Endothelial cell of umbilical vein (primary cell): ENCODE data around the gene ITGB3. TPM values are rescaled to one million over a fixed set of nuclear protein-coding genes. Genes with fewer than 3 reads are reported as not detected.

Source experiments
- BruUV-seq: library from RNA; stranded (reverse); fragments of 400-500 nt; replicated peaks from 2 replicates; lab custom pipeline; 2021; lab: Mats Ljungman, UMichigan
- CTCF ChIA-PET: fragments of 300-600, 350-600 bp; sonication (Branson Sonifier 250); formaldehyde crosslinking; loops from one replicate; lab custom pipeline; 2021; ENCODE audit warnings: antibody characterized with exemption, inconsistent platforms; lab: Charles Lee
- POLR2A ChIA-PET: fragments of 300-600, 350-600 bp; sonication (Branson Sonifier 250); formaldehyde crosslinking; loops from one replicate; lab custom pipeline; 2021; ENCODE audit warnings: antibody characterized with exemption, inconsistent platforms; lab: Charles Lee
- DNase-seq: peaks from one replicate; pipeline ENCODE4 v3.0.0-alpha.2; 2011; ENCODE audit warnings: low read depth, low spot score
- FAIRE-seq: peaks from 2 replicates; lab custom pipeline; 2011; peaks lifted over from hg19 to GRCh38; lab: Jason Lieb, UNC
- H2AFZ ChIP-seq: 2 replicates; pipeline ENCODE4 v1.6.0; 2012; ENCODE audit warnings: low read depth, low read length, control low read depth, inconsistent platforms
- H3K27ac ChIP-seq: 2 replicates; pipeline ENCODE4 v1.5.1; 2011; ENCODE audit warnings: low read depth, mild to moderate bottlenecking, control low read depth, low read length, moderate library complexity; ENCODE audit not compliant: insufficient read depth
- H3K27me3 ChIP-seq, 2 experiments: 2 replicates each; pipeline versions ENCODE4 v1.6.0 to v1.6.1; 2011; ENCODE audit warnings: low read length in 2 of 2, mixed read lengths in 1 of 2; ENCODE audit not compliant: control insufficient read depth in 2 of 2, insufficient read depth in 2 of 2
- H3K36me3 ChIP-seq, 2 experiments: 2 replicates in 1 of 2; 3 replicates in 1 of 2; pipeline ENCODE4 v1.5.1; 2011; ENCODE audit warnings: low read length in 2 of 2, mild to moderate bottlenecking in 1 of 2, moderate library complexity in 1 of 2; ENCODE audit not compliant: control insufficient read depth in 2 of 2, insufficient read depth in 2 of 2; ENCODE audit errors: extremely low read depth in 1 of 2
- H3K4me1 ChIP-seq: 3 replicates; pipeline ENCODE4 v1.5.1; 2011; ENCODE audit warnings: mild to moderate bottlenecking, low read length; ENCODE audit not compliant: control insufficient read depth, insufficient read depth; ENCODE audit errors: extremely low read depth
- H3K4me2 ChIP-seq: 2 replicates; pipeline ENCODE4 v1.6.1; 2011; ENCODE audit warnings: low read length, control low read depth, mixed read lengths; ENCODE audit not compliant: insufficient read depth
- H3K4me3 ChIP-seq, 3 experiments: fragments of 200-600 bp in 1 of 3; sonication (generic), shearing (Covaris generic) in 1 of 3; replicated peaks in 1 of 3; 2 replicates each; pipeline ENCODE4 v1.5.1; 2011 to 2016; ENCODE audit warnings: control low read depth in 3 of 3, low read length in 3 of 3, mild to moderate bottlenecking in 2 of 3, inconsistent platforms in 1 of 3, low read depth in 1 of 3, moderate library complexity in 1 of 3; ENCODE audit not compliant: insufficient read depth in 1 of 3
- H3K79me2 ChIP-seq: 2 replicates; pipeline ENCODE4 v1.6.0; 2012; ENCODE audit warnings: low read length, inconsistent platforms; ENCODE audit not compliant: control insufficient read depth, insufficient read depth
- H3K9ac ChIP-seq: replicated peaks from 2 replicates; pipeline ENCODE3; 2011; ENCODE audit warnings: low read length, control low read depth; ENCODE audit not compliant: insufficient read depth; ENCODE audit errors: extremely low read depth
- H3K9me1 ChIP-seq: replicated peaks from 3 replicates; pipeline ENCODE4 v1.6.0; 2011; ENCODE audit warnings: mild to moderate bottlenecking, low read length; ENCODE audit not compliant: control insufficient read depth, insufficient read depth; ENCODE audit errors: extremely low read depth
- H3K9me3 ChIP-seq: replicated peaks from 2 replicates; pipeline ENCODE4 v1.5.1; 2012; ENCODE audit warnings: low read length, inconsistent platforms; ENCODE audit not compliant: control insufficient read depth, insufficient read depth
- H4K20me1 ChIP-seq: replicated peaks from 2 replicates; pipeline ENCODE3; 2011; ENCODE audit warnings: mild to moderate bottlenecking, low read length; ENCODE audit not compliant: control insufficient read depth, insufficient read depth; ENCODE audit errors: extremely low read depth
- CTCF ChIP-seq, 2 donors: IDR thresholded peaks; 1 replicate in 1 of 2; 2 replicates in 1 of 2; pipeline ENCODE4 v1.5.1; 2011; ENCODE audit warnings: low read length in 2 of 2, mild to moderate bottlenecking in 2 of 2, moderate library complexity in 2 of 2, control low read depth in 1 of 2, inconsistent platforms in 1 of 2, low read depth in 1 of 2; ENCODE audit not compliant: insufficient read depth in 1 of 2; ENCODE audit errors: extremely low read depth in 1 of 2
- FOS ChIP-seq: IDR thresholded peaks from 2 replicates; pipeline ENCODE4 v1.6.1; 2011; ENCODE audit warnings: mild to moderate bottlenecking, low read length, moderate library complexity, borderline replicate concordance; ENCODE audit not compliant: insufficient read depth
- GATA2 ChIP-seq: IDR thresholded peaks from 2 replicates; pipeline ENCODE4 v1.7.0; 2011; ENCODE audit warnings: low read depth, mild to moderate bottlenecking, moderate library complexity, mixed read lengths, low read length; ENCODE audit not compliant: insufficient read length, insufficient read depth
- JUN ChIP-seq: IDR thresholded peaks from 2 replicates; pipeline ENCODE4 v1.6.1; 2011; ENCODE audit warnings: borderline replicate concordance, low read depth; ENCODE audit not compliant: insufficient read length, insufficient read depth
- MAX ChIP-seq: IDR thresholded peaks from 2 replicates; pipeline ENCODE4 v1.6.1; 2011; ENCODE audit not compliant: insufficient read depth, insufficient read length
- MYC ChIP-seq: IDR thresholded peaks from one replicate; pipeline ENCODE4 v1.6.1; 2011; ENCODE audit warnings: mild to moderate bottlenecking, low read depth, low read length
- POLR2A ChIP-seq: IDR thresholded peaks from 2 replicates; pipeline ENCODE4 v1.6.1; 2012; ENCODE audit warnings: low read depth, mild to moderate bottlenecking, control low read depth, low read length
- POLR2AphosphoS5 ChIP-seq: IDR thresholded peaks from 2 replicates; pipeline ENCODE4 v1.6.1; 2012; ENCODE audit warnings: low read depth, mild to moderate bottlenecking, control low read depth, low read length, moderate library complexity; ENCODE audit not compliant: insufficient read depth
- dilution Hi-C: fragments of 300-500 bp; cut with MboI; formaldehyde crosslinking; loops from one replicate; pipeline ENCODE4 v1.15.0; 2019; ENCODE audit warnings: low sequenced_read_pairs; ENCODE audit not compliant: extremely low pct_ligation_motif_present
- intact Hi-C: fragments of 100-400 bp; cut with micrococcal nuclease; formaldehyde crosslinking; loops from one replicate; pipeline ENCODE4 v1.10.0; 2022
- polyA plus RNA-seq, 4 experiments: library from polyadenylated mRNA; depleted of rRNA in 3 of 4; stranded (reverse) in 3 of 4; unstranded in 1 of 4; fragments of >200 nt; gene quantifications; 2 replicates each; pipeline versions ENCODE4 v1.2.1 to v1.2.3, GENCODE V29; 2011 to 2012; ENCODE audit warnings: missing spikeins in 1 of 4
- total RNA-seq: library from RNA; stranded (reverse); gene quantifications from 2 replicates; pipeline ENCODE4 v1.2.3, GENCODE V29; 2021

The ITGB3 gene
- total and polyA plus RNA-seq, 2 donors (not counting 3 experiments of a cell fraction or from before 2014, with no cell fraction given): 55.8 to 60.0 TPM

GRCh38 chr17:47270946-47271705, 17.5 kb downstream of the ITGB3 start:
- Histone ChIP-seq H2AFZ (no peak overlapping the region), H3K4me3 (no peak overlapping the region), H3K27me3 (no peaks in the 10 kb centered on the region), H3K9me3 (no peaks in the 10 kb centered on the region), H3K9me1 (no peaks in the 10 kb centered on the region), H3K9ac (no peak overlapping the region), H3K27ac (no peak overlapping the region), H3K79me2 (peaks cover 2% of the 10 kb centered on the region), H3K4me1 (peaks cover 14% of the 10 kb centered on the region), H3K4me2 (no peak overlapping the region), H4K20me1 (no peaks in the 10 kb centered on the region), H3K36me3 (no peaks in the 10 kb centered on the region)
- no peak for TF ChIP-seq POLR2AphosphoS5
- no peak for TF ChIP-seq MAX
- no peak for TF ChIP-seq JUN
- no peak for TF ChIP-seq MYC
- no peak for TF ChIP-seq FOS
- no peak for TF ChIP-seq POLR2A
- TF ChIP-seq GATA2: no peak
- TF ChIP-seq CTCF (IDR thresholded peaks at IDR 0.05; ENCODE audit: extremely low read depth in 1 of 2, insufficient read depth in 1 of 2, low read depth in 1 of 2, low read length in 2 of 2): no peak
- intact Hi-C loops: no loop called here
- FAIRE-seq (no peak), DNase-seq (no peak)
- ChIA-PET CTCF (no interaction called here), POLR2A (no interaction called here)
- dilution Hi-C loops: no loop called here
- no TSS peak for BruUV-seq
